T-helper 1 cell treated with Interleukin-12 subunit alpha and Interleukin-12 subunit beta and Interleukin-4 antibody, amounts not matched to agents 30 μg/mL and 1 μg/mL, for 36 hours (primary cell): ENCODE data around the gene DYSF.

Experiments used
- H3K27ac Mint-ChIP-seq: one replicate; pipeline ENCODE4 v1.8.0; 2021; ENCODE audit warnings: mild to moderate bottlenecking, mixed read lengths
- H3K27me3 Mint-ChIP-seq: one replicate; pipeline ENCODE4 v1.8.0; 2021; ENCODE audit warnings: low read depth, mixed read lengths
- H3K36me3 Mint-ChIP-seq: one replicate; pipeline ENCODE4 v1.8.0; 2021; ENCODE audit warnings: low read depth, mixed read lengths
- H3K4me1 Mint-ChIP-seq: one replicate; pipeline ENCODE4 v1.8.0; 2021; ENCODE audit warnings: low read depth, mixed read lengths
- H3K4me3 Mint-ChIP-seq: one replicate; pipeline ENCODE4 v1.8.0; 2021; ENCODE audit warnings: mild to moderate bottlenecking, moderate library complexity, mixed read lengths
- H3K9me3 Mint-ChIP-seq: one replicate; pipeline ENCODE4 v1.8.0; 2021; ENCODE audit warnings: mixed read lengths

DYSF gene

DNA sequence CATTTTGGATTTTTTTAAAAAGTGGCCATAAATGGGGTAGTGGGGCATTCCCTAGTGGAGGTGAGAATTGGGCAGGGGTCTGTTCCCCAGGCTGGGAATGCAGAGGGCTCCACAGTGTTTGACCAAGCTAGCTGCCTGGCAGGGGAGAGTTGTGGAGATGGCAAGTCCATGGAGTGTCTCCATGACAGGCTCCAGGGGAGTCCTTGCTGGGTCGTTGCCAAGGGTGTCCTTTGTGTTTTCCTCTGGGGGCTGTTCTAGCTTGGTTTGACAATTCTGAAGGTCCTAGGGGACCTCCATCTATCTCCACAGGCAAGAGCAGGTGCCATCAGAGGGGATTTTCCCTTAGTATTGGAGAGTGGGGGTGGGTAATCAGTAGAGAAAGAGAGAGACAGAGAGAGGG lies 265.3 kb downstream of the DYSF start:
- Mint-ChIP-seq H3K4me3 (no peak overlapping the region), H3K36me3 (no peaks in the 10 kb centered on the region), H3K27me3 (no peaks in the 10 kb centered on the region), H3K27ac (no peak overlapping the region), H3K4me1 (no peaks in the 10 kb centered on the region), H3K9me3 (peaks cover 9% of the 10 kb centered on the region)

- Mint-ChIP-seq H3K27me3 (no peaks in the 10 kb centered on the region), H3K36me3 (no peaks in the 10 kb centered on the region), H3K4me3 (no peak overlapping the region), H3K27ac (no peak overlapping the region), H3K9me3 (peaks cover 13% of the 10 kb centered on the region), H3K4me1 (no peaks in the 10 kb centered on the region)
These were observed 266.3 kb downstream of the DYSF start for GRCh38 chr2:71719520-71720282.

DNA sequence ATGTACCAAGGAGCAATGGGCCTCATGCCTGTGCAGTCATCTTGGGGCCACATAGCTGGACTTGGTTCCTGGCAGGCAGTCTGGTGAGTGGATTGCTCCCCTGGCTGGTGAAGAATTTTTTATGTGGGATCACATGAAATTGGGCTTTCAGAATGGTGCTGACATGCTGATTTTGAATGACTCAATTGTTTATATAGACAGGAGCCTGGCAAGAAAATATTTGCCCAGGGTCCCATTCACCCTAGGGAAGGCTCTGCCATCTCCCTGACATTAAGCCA lies 266.9 kb downstream of the DYSF start:
- Mint-ChIP-seq H3K4me3 (no peak overlapping the region), H3K36me3 (no peaks in the 10 kb centered on the region), H3K9me3 (peaks cover 13% of the 10 kb centered on the region), H3K27me3 (no peaks in the 10 kb centered on the region), H3K27ac (no peak overlapping the region), H3K4me1 (no peaks in the 10 kb centered on the region)

- Mint-ChIP-seq H3K4me1 (no peaks in the 10 kb centered on the region), H3K27me3 (no peaks in the 10 kb centered on the region), H3K36me3 (no peaks in the 10 kb centered on the region), H3K4me3 (no peak overlapping the region), H3K9me3 (peaks cover 13% of the 10 kb centered on the region), H3K27ac (no peak overlapping the region)
These were observed 267.4 kb downstream of the DYSF start for GRCh38 chr2:71720596-71721361.

DNA sequence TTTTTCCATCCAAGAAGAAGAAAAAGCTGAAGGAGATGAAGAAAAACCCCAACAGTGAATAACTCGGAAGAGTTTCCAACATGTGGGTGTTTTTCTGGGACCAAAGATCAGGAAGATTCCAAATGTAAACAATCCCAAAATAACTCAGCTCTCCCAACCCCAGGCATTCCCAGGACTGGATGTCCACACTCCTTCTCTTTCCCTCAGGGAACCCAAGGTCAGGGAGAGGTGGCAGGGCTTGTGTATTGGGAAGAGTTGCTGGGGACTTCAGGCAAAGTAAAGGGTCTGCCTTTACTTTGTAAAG lies 268.0 kb downstream of the DYSF start:
- H3K36me3 Mint-ChIP-seq, result no peaks in the 10 kb centered on the region
- H3K27ac Mint-ChIP-seq, result no peak overlapping the region

DNA sequence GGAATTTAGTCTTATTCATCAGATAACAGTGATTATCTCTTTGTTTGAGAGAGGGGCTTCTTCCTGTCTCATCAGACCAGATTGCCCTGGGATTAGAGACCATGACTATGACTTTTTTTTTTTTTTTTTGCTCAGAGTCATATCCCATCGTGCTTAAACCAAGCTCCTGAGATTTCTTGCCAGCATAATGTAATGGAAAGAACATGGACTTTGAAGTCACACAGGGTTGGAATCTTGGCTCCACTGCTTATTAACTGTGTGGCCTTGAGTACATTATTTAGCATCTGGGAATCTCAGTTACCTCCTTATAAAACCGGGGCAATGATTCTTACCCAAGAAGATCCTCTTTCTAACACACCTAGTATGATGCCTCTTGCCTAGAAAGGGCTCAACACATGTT lies 268.3 kb downstream of the DYSF start:
- no peaks in the 10 kb centered on the region for H3K27me3 Mint-ChIP-seq
- peaks cover 13% of the 10 kb centered on the region for H3K9me3 Mint-ChIP-seq
- H3K4me3 Mint-ChIP-seq, result no peak overlapping the region
- no peaks in the 10 kb centered on the region for H3K4me1 Mint-ChIP-seq
- no peak overlapping the region for H3K27ac Mint-ChIP-seq
- H3K36me3 Mint-ChIP-seq, result no peaks in the 10 kb centered on the region

More for the DNA sequence above, 268.0 kb downstream of the DYSF start:
- peaks cover 13% of the 10 kb centered on the region for H3K9me3 Mint-ChIP-seq
- H3K27me3 Mint-ChIP-seq, result no peaks in the 10 kb centered on the region
- no peak overlapping the region for H3K4me3 Mint-ChIP-seq
- H3K4me1 Mint-ChIP-seq, result no peaks in the 10 kb centered on the region

- Mint-ChIP-seq H3K4me3 (no peak overlapping the region), H3K36me3 (no peaks in the 10 kb centered on the region), H3K4me1 (no peaks in the 10 kb centered on the region), H3K27ac (no peak overlapping the region), H3K27me3 (no peaks in the 10 kb centered on the region), H3K9me3 (peaks cover 13% of the 10 kb centered on the region)
These were observed 268.9 kb downstream of the DYSF start for GRCh38 chr2:71722286-71722685.

- H3K36me3 Mint-ChIP-seq, result no peaks in the 10 kb centered on the region
- H3K4me3 Mint-ChIP-seq, result no peak overlapping the region
- peaks cover 13% of the 10 kb centered on the region for H3K9me3 Mint-ChIP-seq
- no peak overlapping the region for H3K27ac Mint-ChIP-seq
- H3K4me1 Mint-ChIP-seq, result no peaks in the 10 kb centered on the region
- no peaks in the 10 kb centered on the region for H3K27me3 Mint-ChIP-seq
These were observed 271.4 kb downstream of the DYSF start for GRCh38 chr2:71724793-71725192.

DNA sequence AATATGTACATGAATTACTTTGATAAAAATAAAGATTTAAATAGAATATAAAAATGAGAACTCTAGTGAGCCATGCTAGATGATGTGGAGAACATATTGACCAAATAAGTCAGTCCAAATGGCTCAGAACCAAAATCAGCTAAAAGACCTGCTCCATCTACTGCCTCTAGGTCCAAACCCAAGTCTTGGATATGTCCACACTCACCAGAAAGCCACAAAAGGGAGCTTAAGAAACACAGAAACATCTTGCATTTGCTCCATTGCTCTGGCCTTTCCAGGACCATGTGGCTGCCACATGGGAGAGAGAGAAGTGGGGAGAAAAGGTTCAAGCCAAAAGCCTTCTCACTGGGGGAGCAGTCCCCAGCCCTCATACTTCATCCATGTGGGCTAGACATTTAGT lies 272.5 kb downstream of the DYSF start:
- no peaks in the 10 kb centered on the region for H3K36me3 Mint-ChIP-seq
- H3K4me3 Mint-ChIP-seq, result no peak overlapping the region
- H3K4me1 Mint-ChIP-seq, result no peaks in the 10 kb centered on the region
- no peaks in the 10 kb centered on the region for H3K27me3 Mint-ChIP-seq
- peaks cover 13% of the 10 kb centered on the region for H3K9me3 Mint-ChIP-seq
- H3K27ac Mint-ChIP-seq, result no peak overlapping the region

- Mint-ChIP-seq H3K36me3 (no peaks in the 10 kb centered on the region), H3K27ac (no peak overlapping the region), H3K27me3 (no peaks in the 10 kb centered on the region)
These were observed 274.2 kb downstream of the DYSF start for GRCh38 chr2:71727562-71727961.

DNA sequence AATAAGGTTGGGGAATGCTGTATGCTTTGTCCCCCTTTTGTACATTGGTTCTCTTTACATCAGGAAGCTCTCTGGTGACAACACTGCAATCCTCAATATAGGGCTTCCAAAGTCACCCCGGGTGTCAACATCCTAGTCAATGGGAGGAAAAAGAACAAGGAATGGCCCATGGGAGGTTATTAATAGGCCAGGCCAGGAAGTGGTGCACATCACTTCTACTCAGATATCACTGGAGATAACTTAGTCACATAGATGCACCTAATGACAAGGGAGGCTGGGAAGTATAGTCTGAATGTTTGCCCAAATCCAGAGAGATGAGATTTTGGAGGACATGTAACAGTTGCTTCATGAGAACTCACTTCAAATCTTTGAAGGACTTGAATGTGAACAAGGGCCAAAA lies 274.7 kb downstream of the DYSF start:
- no peak overlapping the region for H3K27ac Mint-ChIP-seq
- H3K27me3 Mint-ChIP-seq, result no peaks in the 10 kb centered on the region
- H3K9me3 Mint-ChIP-seq, result peaks cover 4% of the 10 kb centered on the region
- H3K4me3 Mint-ChIP-seq, result no peak overlapping the region
- H3K4me1 Mint-ChIP-seq, result no peaks in the 10 kb centered on the region
- no peaks in the 10 kb centered on the region for H3K36me3 Mint-ChIP-seq

More at GRCh38 chr2:71727562-71727961, 274.2 kb downstream of the DYSF start:
- peaks cover 6% of the 10 kb centered on the region for H3K9me3 Mint-ChIP-seq
- no peak overlapping the region for H3K4me3 Mint-ChIP-seq
- H3K4me1 Mint-ChIP-seq, result no peaks in the 10 kb centered on the region

- H3K4me1 Mint-ChIP-seq, result no peaks in the 10 kb centered on the region
- no peaks in the 10 kb centered on the region for H3K9me3 Mint-ChIP-seq
- H3K4me3 Mint-ChIP-seq, result no peak overlapping the region
- no peaks in the 10 kb centered on the region for H3K36me3 Mint-ChIP-seq
- no peak overlapping the region for H3K27ac Mint-ChIP-seq
- no peaks in the 10 kb centered on the region for H3K27me3 Mint-ChIP-seq
These were observed 277.5 kb downstream of the DYSF start for GRCh38 chr2:71730785-71731383.

GRCh38 chr2:71734620-71735019 lies 281.3 kb downstream of the DYSF start:
- Mint-ChIP-seq H3K27me3 (no peaks in the 10 kb centered on the region), H3K27ac (no peak overlapping the region), H3K9me3 (peaks cover 5% of the 10 kb centered on the region), H3K36me3 (no peaks in the 10 kb centered on the region), H3K4me3 (no peak overlapping the region), H3K4me1 (no peaks in the 10 kb centered on the region)

GRCh38 chr2:71735676-71736075 lies 282.3 kb downstream of the DYSF start:
- H3K4me3 Mint-ChIP-seq, result no peak overlapping the region
- H3K4me1 Mint-ChIP-seq, result no peaks in the 10 kb centered on the region
- peaks cover 5% of the 10 kb centered on the region for H3K9me3 Mint-ChIP-seq
- no peaks in the 10 kb centered on the region for H3K27me3 Mint-ChIP-seq
- no peaks in the 10 kb centered on the region for H3K36me3 Mint-ChIP-seq
- H3K27ac Mint-ChIP-seq, result no peak overlapping the region
